HG02610 (cell line): ENCODE results near the gene SLC24A3.

ENCODE experiments used
- ATAC-seq: cut with Tn5 transposase; IDR thresholded peaks from one replicate; pipeline ENCODE4 v1.9.1; 2021; ENCODE audit warnings: mild to moderate bottlenecking, moderate library complexity; ENCODE audit not compliant: unreplicated experiment

The SLC24A3 gene

DNA sequence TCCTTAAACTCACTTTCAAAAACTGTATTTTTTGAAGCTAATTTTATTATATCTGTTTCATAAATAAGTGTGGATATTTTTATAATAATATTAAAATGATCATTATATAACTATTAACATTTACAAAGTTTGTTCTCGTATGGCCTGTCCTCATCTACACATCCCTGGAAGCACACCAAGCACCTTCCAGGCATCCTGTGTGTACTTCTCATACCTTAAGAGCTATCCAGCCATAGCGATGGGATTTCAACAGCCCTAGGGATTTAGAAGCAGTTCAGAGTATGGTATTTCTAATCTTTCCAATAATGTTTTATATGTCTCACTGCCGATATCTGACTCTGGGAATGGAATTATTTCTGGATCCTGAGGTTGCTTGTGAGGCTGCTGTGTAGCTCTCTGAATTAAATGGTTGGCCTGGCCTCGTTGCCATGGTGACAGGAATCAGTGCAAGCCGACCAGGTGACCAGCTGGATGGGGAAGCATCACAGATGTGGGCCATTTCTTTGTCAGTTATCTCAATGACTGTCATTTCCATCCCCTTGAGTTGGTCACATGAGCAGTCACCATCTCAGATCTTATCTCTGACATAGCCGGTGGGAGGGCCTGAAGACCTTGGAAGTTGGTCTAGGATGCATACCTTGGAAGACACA is 280.4 kb downstream of the SLC24A3 start:
- ATAC-seq = no peak

GRCh38 chr20:19493794-19494495 is 281.5 kb downstream of the SLC24A3 start:
- no peak for ATAC-seq

DNA sequence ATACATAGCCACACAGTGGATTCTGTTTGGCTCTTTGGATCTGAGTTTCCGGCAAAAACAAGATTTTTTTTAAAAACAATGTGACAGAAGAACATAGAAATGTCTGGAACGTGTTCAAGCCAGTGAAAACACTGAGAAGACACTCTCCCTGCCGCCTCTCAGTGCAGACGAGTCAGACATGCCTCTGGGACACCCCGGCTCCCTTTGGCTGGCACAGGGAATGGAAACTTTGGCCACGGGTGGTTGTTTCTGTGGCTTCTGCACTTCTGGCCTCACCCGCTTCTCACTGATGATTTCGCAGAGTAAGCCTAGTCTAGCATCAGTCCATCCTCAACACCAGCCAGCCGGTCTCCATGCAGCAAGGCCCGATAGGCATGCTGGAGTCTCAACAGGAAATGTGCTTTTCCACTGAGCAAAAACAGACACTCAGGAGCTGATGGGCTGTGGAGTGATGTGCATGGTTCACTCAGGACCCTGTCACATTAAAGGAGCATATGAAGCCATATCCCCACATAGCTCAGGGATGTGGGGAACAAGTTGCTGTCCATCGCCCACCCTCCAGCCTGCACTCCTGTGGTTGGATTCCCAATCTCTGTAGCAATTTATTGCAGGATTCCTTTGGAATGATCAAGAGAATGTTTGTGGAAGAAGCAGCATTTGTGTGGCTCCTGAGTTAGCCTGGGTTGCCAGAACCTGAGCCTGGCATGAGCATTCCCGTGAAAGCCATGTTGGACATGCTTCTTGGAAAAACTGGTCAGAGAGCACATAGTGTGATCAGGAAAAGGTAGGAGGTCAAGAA is 283.7 kb downstream of the SLC24A3 start:
- ATAC-seq = no peak

DNA sequence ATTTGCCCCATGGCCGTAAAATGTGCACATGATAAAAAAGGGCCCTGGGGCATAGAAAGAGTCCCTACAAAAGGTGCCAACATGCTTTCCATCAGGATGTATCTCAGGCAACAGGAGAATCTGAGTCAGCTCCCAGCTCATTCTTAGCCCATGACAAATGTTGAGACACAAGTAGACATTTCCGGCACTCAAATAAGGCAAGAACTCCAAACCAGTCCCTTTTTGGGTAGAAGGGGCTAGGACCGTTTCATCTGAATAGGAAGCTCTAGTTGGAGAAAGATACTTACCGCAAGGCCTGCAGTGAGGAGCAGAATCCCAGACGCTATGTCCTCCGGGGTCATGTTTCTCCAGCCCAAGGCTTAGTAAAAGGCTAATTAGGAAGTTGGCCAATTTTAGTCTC is 284.6 kb downstream of the SLC24A3 start:
- ATAC-seq = no peak

- no peak for ATAC-seq
Observed at GRCh38 chr20:19498756-19499155, 286.3 kb downstream of the SLC24A3 start.

DNA sequence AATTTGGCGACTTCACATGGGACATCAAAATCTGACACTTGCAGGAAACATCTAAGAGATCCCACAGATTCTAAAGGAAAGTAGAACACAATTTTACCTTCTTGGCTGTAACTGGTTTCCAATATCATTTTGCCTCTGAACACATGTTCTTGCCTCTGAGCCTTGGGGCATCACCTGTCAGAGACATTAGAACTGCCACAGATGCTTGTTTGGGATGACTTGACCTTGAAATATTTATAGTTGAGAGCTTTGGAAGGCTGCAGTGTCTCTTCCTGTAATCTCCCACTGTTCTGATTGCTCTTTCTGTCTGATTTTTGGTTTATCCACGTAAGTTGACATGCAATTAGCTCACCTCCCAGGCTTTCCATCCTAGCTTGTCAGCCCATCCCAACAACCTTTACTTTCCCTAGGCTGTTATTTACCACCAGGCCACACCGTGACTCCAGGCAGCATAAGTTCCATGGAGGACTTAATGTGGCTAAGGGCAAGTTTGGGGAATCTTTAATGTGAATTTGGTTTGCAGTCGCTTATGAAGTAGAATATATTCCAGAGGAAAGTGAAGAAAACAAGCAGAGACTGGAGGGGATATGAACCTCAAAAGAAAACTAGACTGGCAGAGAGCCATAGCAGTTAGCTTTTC is 289.2 kb downstream of the SLC24A3 start:
- ATAC-seq = no peak

GRCh38 chr20:19502169-19502568 is 289.7 kb downstream of the SLC24A3 start:
- no peak for ATAC-seq

DNA sequence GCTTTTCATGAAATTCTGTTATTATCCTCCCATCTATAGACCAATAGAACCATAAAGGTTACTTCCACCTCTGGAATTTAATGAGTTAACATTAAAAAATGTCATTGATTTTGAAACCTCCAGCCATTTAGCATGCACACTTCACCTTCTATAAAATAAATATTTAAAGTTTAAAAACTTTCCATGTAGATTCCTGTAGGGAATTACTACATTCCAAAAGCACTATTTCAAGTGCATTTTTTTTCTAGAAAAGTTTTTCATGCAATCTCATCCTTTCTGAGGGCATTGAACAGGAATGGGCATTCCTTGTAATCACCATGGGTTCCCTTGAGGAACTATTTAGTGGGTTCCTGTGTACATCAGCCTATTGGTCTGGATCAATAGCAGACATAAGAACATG is 291.8 kb downstream of the SLC24A3 start:
- no peak for ATAC-seq

GRCh38 chr20:19506021-19506420 is 293.6 kb downstream of the SLC24A3 start:
- ATAC-seq = no peak

DNA sequence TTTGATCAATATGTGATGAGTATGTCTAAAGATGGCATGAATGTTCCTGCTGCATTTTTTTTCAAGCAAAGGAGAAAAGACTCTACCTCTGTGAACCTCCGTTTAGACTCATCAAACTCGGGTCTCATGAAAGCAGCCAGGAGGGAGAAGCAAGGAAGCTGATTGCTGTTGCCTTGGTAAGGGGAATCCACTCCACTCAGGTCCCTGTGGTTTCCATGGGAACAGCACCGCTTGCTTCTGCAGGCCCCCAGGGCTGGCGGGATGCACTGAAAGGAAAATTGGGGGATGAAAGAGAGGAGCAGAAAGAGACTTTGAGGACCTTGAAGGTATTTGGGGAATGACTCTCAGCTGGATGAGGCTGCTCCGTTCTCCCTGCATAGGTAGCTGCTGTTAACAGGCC is 296.0 kb downstream of the SLC24A3 start:
- no peak for ATAC-seq

DNA sequence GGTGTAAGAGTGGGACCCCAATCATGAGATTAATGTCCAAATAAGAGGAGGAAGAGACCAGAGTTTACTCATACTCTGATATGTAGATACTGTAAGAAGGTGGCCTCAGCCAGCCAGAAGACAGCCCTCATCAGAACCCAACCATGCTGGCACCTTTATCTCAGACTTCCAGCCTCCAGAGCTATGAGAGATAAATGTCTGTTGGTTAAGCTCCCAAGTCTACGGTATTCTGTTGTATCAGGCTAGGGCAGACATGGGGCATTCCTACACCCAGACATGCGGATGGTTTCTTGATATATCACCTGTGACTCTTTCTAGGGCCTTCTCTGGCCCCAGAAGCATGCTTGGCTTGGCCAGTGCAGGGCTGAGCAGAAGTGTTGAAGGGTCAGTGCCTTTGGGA is 298.2 kb downstream of the SLC24A3 start:
- ATAC-seq = no peak

DNA sequence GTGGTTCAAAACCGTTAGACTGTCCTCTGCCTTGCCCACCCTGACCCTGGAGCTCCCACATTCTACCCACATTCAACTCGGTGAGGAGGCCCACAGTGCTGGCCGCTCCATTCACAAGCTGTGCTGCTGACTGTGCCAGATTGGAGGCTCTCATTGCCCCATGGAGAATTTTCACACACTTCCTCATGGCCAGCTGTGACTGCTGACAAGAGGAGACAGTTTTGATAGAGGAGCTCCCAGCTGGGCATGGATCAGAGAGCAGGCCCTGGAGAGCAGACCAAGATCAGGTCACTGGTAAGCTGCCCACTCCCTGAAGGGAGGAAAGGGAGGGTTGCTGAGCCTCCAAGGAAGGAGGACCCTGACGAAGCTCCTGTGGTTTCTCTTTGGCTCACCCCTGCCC is 299.5 kb downstream of the SLC24A3 start:
- no peak for ATAC-seq

DNA sequence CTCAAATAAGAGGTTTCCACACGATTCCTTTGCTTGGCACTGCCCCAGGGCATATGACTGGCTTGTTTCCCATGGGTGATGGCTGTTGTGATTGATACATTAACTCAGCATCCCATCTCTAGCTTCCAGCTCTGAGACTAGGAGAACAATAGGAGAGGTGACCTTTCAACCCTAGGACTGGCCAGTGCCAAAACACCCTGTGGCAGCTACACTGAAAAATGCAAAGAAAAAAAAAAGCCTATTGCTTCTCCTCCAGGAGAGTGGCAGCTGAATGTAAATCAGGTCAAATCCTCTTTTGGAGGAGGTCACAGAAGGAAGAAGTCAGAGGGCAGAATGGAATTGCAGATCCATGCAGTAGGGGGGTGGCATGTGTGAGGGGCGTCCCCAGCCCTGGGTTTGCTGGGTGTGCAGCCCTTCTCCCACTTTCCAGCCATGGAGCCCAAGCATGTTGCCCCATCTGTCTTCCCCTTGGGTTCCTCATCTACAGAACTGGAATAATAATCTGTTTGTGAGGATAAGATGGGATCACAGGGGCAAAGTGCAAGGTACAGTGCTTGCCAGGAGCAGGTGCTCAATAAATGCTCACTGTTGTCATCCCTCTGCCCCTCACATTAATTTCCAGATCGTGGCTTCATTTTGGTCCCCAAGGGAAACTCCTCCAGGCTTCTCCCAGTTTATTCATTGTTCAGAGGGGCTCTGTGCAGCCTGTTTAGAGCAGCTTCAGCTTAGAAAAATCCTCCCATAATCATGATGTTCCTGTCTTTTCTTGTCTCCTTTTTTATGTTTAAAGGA is 300.6 kb downstream of the SLC24A3 start:
- ATAC-seq = no peak

DNA sequence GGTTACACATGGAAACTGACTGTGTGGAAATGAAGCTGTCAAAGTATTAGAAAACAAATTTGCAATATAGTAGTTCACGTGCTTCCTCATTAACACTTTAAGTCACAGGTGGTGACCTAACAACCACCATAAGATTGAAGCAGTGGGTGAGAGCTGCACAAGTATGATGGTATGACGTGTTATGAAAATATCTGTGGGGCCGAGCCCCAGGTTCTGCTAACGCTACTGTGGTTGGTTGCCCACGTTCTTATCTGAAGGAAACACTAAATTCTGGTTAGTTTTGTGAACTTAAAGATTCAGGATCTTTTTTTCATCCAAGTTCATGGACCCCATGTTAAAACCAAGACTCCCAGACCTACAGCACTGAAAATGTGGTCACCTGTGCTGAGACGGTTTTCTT is 302.6 kb downstream of the SLC24A3 start:
- ATAC-seq = no peak

DNA sequence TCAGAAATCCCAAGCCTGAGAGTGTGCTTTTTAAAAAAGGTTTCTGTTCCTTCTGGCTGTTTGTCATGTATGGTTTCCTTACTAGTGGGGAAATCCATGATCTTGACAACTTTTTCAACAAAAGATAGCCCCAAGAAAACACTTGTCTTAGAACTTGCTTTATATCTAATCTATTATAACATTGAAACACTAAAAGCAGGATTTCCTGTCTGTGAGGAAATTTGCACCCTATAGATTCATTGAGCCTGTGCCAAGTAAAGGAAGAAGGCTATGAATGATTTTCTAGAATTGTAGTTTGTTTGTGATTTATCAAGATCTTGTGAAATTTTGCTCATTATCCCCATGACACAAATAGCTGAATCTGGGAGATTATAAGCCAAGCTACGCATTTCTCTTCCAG is 307.0 kb downstream of the SLC24A3 start:
- ATAC-seq = no peak

DNA sequence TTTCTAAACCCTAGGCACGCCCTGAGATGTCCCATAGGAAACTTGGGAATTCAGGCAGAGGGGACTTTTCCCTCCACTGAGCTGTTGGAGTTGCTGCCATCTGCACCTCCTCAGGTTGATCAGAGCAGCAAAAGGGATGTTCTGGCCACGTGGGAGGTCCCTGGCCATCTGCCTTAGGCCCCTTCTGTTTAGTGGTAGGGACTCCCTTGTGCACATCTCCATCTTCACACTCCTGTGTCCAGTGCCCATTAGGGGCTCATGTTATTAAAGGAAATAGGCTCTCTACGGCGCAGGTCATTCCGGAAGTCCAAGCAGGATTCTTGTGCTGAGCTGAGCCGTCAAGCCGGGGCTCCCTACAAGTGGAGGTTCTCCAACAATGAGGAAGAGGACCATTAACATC is 307.8 kb downstream of the SLC24A3 start:
- no peak for ATAC-seq

GRCh38 chr20:19522071-19522801 is 309.8 kb downstream of the SLC24A3 start:
- no peak for ATAC-seq

DNA sequence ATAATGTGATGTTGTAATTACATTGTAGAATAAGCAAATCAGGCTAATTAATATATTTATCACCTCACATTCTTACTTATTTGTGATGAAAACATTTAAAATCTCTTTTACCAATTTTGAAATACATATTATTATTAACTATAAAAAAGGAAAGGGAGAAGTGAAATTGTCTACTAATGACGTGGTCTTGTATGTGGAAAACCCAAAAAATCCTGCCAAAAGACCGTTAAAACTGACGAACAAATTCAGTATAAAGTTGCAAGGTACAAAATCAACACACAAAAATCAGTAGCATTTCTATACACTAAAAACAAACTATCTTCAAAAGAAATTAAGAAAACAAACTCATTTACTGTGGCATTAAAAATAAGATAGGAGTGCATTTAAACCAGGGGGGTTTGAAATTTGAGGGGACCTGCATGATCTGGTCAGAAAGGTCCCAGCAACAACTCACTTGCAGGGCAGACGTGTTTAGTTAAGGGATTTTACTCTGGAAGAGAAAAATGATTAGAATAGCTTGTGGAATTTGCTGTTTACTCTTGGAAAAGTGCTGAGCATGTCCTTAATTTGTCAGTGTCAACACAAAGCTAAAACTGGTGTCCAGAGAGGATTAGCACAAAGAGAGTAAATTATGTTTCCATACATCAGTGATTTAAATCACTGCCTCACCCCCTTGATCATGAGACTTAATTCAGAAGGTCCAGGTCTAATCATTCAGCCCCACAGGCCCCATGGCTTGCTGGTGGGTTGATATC is 310.6 kb downstream of the SLC24A3 start:
- no peak for ATAC-seq

- ATAC-seq = no peak
Observed at GRCh38 chr20:19524691-19525090, 312.2 kb downstream of the SLC24A3 start.
